ENCODE results near the gene HEBP1. TPM values are rescaled to one million over a fixed set of nuclear protein-coding genes. Genes with fewer than 3 reads are reported as not detected.
A peak's percentile ranks its signal among the peaks of the same experiment; 100 is the strongest.

HEBP1 gene
- total RNA-seq, 1 donor from 2014 or later = 109 TPM

- H3K27me3 Mint-ChIP-seq = peaks cover 5% of the 10 kb centered on the region
- peak overlapping the region; percentile 18 for H3K4me3 Mint-ChIP-seq (ENCODE audit: low read depth)
- peak overlapping the region; percentile 22 for H3K27ac Mint-ChIP-seq
- H3K36me3 Mint-ChIP-seq (ENCODE audit: insufficient read depth) = peaks cover 8% of the 10 kb centered on the region
- TF ChIP-seq, protein P1, sequence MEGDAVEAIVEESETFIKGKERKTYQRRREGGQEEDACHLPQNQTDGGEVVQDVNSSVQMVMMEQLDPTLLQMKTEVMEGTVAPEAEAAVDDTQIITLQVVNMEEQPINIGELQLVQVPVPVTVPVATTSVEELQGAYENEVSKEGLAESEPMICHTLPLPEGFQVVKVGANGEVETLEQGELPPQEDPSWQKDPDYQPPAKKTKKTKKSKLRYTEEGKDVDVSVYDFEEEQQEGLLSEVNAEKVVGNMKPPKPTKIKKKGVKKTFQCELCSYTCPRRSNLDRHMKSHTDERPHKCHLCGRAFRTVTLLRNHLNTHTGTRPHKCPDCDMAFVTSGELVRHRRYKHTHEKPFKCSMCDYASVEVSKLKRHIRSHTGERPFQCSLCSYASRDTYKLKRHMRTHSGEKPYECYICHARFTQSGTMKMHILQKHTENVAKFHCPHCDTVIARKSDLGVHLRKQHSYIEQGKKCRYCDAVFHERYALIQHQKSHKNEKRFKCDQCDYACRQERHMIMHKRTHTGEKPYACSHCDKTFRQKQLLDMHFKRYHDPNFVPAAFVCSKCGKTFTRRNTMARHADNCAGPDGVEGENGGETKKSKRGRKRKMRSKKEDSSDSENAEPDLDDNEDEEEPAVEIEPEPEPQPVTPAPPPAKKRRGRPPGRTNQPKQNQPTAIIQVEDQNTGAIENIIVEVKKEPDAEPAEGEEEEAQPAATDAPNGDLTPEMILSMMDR (IDR thresholded peaks at IDR 0.05; ENCODE audit: unreplicated experiment) = no peak
- no peak for DNase-seq (ENCODE audit: low spot score, unreplicated experiment)
- H3K4me1 Mint-ChIP-seq (ENCODE audit: low read depth) = peaks cover 43% of the 10 kb centered on the region
- H3K9me3 Mint-ChIP-seq (ENCODE audit: low read depth) = no peaks in the 10 kb centered on the region
Observed at GRCh38 chr12:12997156-12997555, 2.9 kb downstream of the HEBP1 start.

DNA sequence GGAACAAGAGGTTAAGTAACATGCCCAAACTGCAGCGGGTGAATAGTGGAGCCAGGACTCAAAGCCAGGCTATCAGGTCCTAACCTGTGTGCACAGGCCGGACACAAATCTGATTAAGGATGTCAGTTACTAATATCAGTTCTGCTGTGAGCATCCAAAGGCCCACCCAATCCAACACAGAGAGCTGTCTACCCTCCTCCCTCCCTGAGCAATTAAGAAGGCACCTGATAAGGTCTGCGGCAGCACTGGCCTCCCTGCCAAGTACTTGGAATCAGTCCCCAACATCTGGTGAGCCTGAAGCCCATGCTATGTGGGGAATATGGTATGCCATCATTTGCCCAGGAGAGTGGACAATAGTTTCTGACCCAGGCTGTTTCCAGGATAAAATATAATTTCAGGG lies 3.9 kb downstream of the HEBP1 start:
- Mint-ChIP-seq H3K4me1 (ENCODE audit: low read depth) (peaks cover 45% of the 10 kb centered on the region), H3K27ac (no peak overlapping the region), H3K4me3 (ENCODE audit: low read depth) (no peak overlapping the region), H3K9me3 (ENCODE audit: low read depth) (no peaks in the 10 kb centered on the region), H3K27me3 (no peaks in the 10 kb centered on the region), H3K36me3 (ENCODE audit: insufficient read depth) (peaks cover 10% of the 10 kb centered on the region)
- DNase-seq (ENCODE audit: low spot score, unreplicated experiment) = no peak
- TF ChIP-seq, protein P1 (IDR thresholded peaks at IDR 0.05; ENCODE audit: unreplicated experiment) = no peak

DNA sequence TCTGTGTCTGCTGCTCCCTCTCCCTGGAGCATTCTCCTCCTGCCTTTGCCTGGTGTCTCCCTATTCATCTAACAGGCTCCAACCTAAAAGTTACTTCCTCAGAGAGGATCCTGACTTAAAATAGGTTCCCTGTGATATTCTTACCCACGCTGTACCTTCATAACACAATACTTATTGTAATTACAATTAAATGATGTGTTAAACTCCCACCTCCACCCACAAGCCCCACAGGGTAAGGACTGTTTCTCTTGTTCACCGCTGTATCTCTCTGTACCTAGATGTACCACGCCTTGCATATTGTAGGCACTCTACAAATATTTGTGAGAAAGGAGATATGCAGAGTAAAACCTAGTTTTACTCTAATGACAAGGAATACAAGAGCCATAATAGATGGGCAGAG lies 5.0 kb downstream of the HEBP1 start:
- Mint-ChIP-seq H3K4me3 (ENCODE audit: low read depth) (no peak overlapping the region), H3K27me3 (no peaks in the 10 kb centered on the region), H3K36me3 (ENCODE audit: insufficient read depth) (peaks cover 12% of the 10 kb centered on the region), H3K27ac (no peak overlapping the region), H3K9me3 (ENCODE audit: low read depth) (no peaks in the 10 kb centered on the region), H3K4me1 (ENCODE audit: low read depth) (peaks cover 49% of the 10 kb centered on the region)
- TF ChIP-seq, protein P1 (IDR thresholded peaks at IDR 0.05; ENCODE audit: unreplicated experiment) = no peak
- no peak for DNase-seq (ENCODE audit: low spot score, unreplicated experiment)

- TF ChIP-seq, protein P1 (IDR thresholded peaks at IDR 0.05; ENCODE audit: unreplicated experiment) = no peak
- Mint-ChIP-seq H3K36me3 (ENCODE audit: insufficient read depth) (peaks cover 17% of the 10 kb centered on the region), H3K27ac (no peak overlapping the region), H3K9me3 (ENCODE audit: low read depth) (no peaks in the 10 kb centered on the region), H3K4me3 (ENCODE audit: low read depth) (no peak overlapping the region), H3K27me3 (no peaks in the 10 kb centered on the region), H3K4me1 (ENCODE audit: low read depth) (peaks cover 36% of the 10 kb centered on the region)
- no peak for DNase-seq (ENCODE audit: low spot score, unreplicated experiment)
Observed at GRCh38 chr12:12993367-12993766, 6.7 kb downstream of the HEBP1 start.

DNA sequence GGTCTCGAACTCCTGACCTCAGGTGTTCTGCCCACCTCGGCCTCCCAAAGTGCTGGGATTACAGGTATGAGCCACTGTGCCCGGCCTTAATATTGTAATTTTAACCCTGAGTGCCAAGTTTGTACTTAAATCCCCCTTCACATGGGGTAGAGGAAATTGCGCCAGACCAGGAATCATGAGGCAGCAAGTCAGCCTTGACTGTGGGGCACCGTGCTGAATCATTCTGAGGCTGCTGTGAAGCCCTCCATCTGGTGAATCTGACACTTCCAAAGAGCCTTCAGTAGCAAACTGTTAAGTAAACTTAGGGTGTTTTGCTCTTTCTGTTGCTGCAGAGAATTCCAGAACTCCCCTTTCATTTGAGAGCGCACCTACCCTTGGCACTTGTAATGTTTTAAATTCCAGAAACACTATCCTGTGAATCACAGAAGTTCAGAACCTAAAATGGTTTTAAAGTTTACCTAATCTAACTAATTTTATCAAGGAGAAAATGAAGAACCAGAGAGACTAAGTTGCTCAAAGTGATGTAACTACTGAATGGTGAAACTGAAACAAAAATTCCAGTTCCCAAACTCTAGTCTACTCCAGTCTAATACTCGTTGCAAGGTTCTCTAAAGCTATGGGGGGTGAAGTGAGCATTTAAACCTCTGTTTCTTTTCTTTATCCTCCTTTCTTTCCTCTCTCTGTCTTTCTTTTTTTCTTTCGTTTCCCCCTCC lies 7.5 kb downstream of the HEBP1 start:
- no peaks in the 10 kb centered on the region for H3K27me3 Mint-ChIP-seq
- no peak overlapping the region for H3K27ac Mint-ChIP-seq
- TF ChIP-seq, protein P1 (IDR thresholded peaks at IDR 0.05; ENCODE audit: unreplicated experiment) = no peak
- H3K36me3 Mint-ChIP-seq (ENCODE audit: insufficient read depth) = peaks cover 17% of the 10 kb centered on the region
- H3K4me3 Mint-ChIP-seq (ENCODE audit: low read depth) = no peak overlapping the region
- DNase-seq (ENCODE audit: low spot score, unreplicated experiment) = no peak
- H3K9me3 Mint-ChIP-seq (ENCODE audit: low read depth) = no peaks in the 10 kb centered on the region
- peaks cover 29% of the 10 kb centered on the region for H3K4me1 Mint-ChIP-seq (ENCODE audit: low read depth)
